ENCODE data around the gene CD72.
"Not testable (repeated sequence)": the region's sequence is repeated elsewhere in the genome, so short reads cannot be mapped to it uniquely, and the experiment has no call there.

Gene CD72

GRCh38 chr9:35649431-35650340 is 31.5 kb upstream of the CD72 start:
- DNase-seq: peak; percentile 41

GRCh38 chr9:35646533-35647265 is 28.5 kb upstream of the CD72 start:
- peak; percentile 87 to 89 for DNase-seq

GRCh38 chr9:35646153-35646532 is 27.9 kb upstream of the CD72 start:
- no peak for DNase-seq

DNA sequence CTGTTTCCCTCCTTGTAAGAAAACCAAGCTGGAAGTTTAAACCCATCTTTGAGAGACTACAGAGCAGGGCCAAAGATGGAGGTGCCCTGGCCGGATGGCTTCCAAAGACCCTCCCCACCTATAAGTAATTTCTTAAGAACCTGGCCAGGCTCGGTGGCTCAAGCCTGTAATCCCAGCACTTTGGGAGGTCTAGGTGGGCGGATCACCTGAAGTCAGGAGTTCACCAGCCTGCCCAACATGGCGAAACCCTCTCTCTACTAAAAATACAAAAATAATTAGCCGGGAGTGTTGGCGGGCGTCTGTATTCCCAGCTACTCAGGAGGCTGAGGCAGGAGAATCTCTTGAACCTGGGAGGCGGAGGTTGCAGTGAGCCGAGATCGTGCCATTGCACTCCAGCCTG is 27.5 kb upstream of the CD72 start:
- not testable (repeated sequence) for DNase-seq

GRCh38 chr9:35643046-35643445 is 24.8 kb upstream of the CD72 start:
- no peak for DNase-seq

GRCh38 chr9:35641478-35641877 is 23.3 kb upstream of the CD72 start:
- not testable (repeated sequence) for DNase-seq

- not testable (repeated sequence) for DNase-seq
These were observed 22.2 kb upstream of the CD72 start for GRCh38 chr9:35640431-35640830.

GRCh38 chr9:35639631-35640030 is 21.4 kb upstream of the CD72 start:
- DNase-seq: no peak

DNA sequence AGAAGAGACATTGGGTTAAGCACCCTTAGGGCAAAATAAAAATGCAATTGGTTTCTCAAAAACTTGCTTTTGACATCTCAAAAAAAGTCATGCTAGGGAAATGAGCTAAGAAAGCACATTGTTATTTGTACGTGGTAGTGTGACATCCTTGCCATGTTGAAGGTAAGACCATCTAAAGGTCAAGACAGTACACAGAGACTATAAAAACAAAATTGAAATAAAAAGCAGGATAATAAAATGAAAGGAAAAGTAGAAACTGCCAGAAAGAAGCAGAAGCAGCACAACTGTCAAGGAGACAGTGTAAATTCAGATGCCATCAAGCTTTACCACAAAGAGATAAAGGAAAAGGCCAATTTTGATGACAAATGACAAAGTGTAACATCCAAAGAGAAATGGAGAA is 21.0 kb upstream of the CD72 start:
- DNase-seq: not testable (repeated sequence)

DNA sequence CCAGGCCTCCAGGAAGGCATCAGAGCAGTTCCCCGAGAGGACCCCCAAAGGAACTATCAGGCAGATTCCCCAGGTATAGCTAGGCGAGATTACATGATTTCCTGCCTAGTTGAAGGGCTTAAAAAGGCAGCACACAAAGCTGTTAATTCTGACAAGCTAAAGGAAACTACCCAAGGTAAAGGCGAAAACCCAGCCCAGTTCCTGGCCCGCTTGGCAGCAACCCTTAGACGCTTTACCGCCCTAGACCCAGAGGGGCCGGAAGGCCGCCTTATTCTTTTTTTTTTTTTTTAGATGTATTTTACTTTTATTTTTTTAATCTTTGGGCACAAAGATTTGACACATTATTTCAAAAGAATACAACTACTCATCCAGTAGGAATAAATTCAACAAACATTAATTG is 20.5 kb upstream of the CD72 start:
- not testable (repeated sequence) for DNase-seq

GRCh38 chr9:35637427-35637955 is 19.3 kb upstream of the CD72 start:
- DNase-seq: not testable (repeated sequence)

GRCh38 chr9:35636877-35637246 is 18.6 kb upstream of the CD72 start:
- DNase-seq: not testable (repeated sequence)

GRCh38 chr9:35636135-35636876 is 18.1 kb upstream of the CD72 start:
- no peak for DNase-seq

DNA sequence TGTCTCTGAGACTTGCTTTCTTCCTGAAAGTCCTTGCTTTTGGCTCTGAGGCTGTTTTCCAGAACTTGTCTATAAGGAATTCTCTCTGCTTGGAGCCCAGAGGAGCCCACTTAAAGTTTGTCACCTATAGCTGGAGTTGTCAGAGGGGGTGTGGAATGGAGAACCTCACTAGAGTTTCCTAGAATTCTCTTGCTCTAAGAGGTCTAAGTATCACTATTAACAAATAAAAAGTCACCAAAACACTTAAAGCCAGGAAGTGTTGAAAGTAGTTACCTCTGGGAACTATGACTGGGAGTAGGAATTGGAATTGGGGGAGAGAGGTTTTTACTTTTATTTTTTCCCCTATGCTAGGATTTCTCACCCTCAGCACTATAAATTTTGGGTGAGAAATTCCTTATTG is 17.5 kb upstream of the CD72 start:
- DNase-seq: no peak

DNA sequence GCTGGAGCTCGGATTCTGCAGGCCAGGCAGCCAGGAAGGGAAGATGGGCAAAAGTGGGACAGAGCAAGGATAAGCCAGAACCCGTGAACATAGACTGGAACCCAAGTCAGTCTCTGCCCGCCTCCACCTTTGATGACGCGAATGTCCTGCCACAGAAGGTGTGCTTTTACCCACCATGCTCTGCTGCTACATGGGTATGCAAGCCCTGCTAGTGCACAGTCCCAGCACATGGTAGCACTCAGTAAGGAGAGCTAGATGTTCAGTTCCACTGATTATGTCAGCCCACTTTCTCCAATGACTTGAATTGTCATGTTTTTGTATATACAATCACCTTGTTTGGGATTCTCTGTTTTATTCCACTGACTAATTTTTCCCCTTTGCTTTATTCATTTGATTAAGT is 11.4 kb upstream of the CD72 start:
- no peak for DNase-seq

GRCh38 chr9:35628389-35628991 is 10.3 kb upstream of the CD72 start:
- DNase-seq: no peak

GRCh38 chr9:35627575-35627974 is 9.4 kb upstream of the CD72 start:
- DNase-seq: no peak

- peak in 1 of 2 experiments; percentile 13 for DNase-seq
These were observed 1.6 kb upstream of the CD72 start for GRCh38 chr9:35619800-35620158.

DNA sequence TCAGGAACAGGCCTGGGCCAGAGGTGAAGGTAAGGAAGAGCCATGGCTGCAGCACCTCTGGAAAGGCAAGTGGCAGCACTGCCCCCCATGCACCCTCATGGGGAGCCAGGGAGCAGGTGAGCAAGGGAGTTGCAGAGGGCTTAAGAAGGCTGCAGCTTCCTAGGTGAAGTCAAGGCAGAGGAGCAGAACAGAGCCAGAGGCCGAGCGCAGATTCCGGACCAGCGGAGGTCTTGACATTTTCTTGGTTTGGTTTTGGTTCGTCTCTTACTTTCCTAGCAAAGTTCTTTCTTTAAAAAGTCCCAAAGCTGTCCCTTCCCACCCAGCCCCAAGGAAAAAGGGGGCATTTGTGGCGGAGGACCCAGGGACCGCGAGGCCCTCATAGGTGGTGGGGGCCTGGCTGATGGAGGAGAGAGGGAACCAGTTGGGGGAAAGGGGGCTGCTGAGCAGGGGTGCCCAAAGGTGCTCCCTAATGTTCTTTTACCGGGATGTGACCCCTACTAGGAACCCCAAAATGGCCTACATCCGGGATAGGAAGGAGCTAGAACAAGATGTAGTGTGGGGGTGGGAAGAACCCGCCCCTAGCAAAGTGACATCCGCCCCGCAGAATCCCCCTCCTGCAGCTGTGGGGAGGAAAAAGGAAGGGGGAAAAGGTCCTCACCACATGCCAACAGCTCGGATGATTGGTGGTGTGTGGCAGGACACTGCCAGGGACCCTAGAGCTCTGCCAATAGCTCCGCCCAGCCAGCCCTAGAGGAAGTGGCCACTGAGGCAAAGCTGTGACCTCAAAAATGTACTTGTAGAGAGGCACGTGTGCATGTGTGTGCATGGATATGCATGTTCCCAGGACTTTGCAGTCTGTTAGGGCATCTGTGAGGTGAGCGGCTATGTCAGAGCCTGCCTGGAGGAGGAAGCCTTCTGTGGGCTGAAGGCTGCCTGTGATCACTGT is 914 bp upstream of the CD72 start:
- peak in 1 of 2 experiments; percentile 17 for DNase-seq

GRCh38 chr9:35617548-35617947 is 665 bp downstream of the CD72 start:
- no peak for DNase-seq

- peak; percentile 46 to 48 for DNase-seq
These were observed 1.3 kb downstream of the CD72 start for GRCh38 chr9:35616681-35617459.

All from activated CD4-positive, alpha-beta T cell treated with anti-CD3 and anti-CD28 coated beads, Interleukin-2, amount 50 U/mL, for 4 hours (primary cell).